ENCODE measurements around the gene KRTAP5-4. TPM values are rescaled to one million over a fixed set of nuclear protein-coding genes. Genes with fewer than 3 reads are reported as not detected.
A peak's percentile ranks its signal among the peaks of the same experiment; 100 is the strongest.
"Not testable (repeated sequence)": the region's sequence is repeated elsewhere in the genome, so short reads cannot be mapped to it uniquely, and the experiment has no call there.

KRTAP5-4 gene
- polyA plus RNA-seq, 1 donor = not detected

DNA sequence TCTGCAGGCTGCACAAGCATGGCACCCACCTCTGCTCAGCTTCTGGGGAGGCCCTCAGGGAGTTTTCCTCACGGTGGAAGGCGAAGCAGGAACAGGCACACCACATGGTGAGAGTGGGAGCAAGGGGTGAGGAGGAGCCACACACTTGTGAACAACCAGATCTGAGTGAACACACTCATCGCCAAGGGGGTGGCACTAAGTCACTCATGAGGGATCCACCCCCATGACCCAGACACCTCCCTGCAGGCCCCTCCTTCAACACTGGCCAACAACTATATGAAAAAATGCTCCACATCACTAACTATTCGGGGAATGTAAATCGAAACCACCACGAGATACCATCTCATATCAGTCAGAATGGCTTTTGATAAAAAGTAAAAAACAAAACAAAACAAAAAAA, 23.1 kb downstream of the KRTAP5-4 start:
- DNase-seq = no peak

GRCh38 chr11:1598406-1598805, 23.5 kb downstream of the KRTAP5-4 start:
- DNase-seq = not testable (repeated sequence)

- no peak for DNase-seq
Observed at GRCh38 chr11:1597994-1598380, 24.0 kb downstream of the KRTAP5-4 start, which contains the start of gene KRTAP5-2. Gene KRTAP5-2, minus strand, starts transcription at chr11:1598294. Its CDS starts 44 bp downstream, at chr11:1598250.

- no peak for DNase-seq
Observed at GRCh38 chr11:1597331-1597993, 24.5 kb downstream of the KRTAP5-4 start.

DNA sequence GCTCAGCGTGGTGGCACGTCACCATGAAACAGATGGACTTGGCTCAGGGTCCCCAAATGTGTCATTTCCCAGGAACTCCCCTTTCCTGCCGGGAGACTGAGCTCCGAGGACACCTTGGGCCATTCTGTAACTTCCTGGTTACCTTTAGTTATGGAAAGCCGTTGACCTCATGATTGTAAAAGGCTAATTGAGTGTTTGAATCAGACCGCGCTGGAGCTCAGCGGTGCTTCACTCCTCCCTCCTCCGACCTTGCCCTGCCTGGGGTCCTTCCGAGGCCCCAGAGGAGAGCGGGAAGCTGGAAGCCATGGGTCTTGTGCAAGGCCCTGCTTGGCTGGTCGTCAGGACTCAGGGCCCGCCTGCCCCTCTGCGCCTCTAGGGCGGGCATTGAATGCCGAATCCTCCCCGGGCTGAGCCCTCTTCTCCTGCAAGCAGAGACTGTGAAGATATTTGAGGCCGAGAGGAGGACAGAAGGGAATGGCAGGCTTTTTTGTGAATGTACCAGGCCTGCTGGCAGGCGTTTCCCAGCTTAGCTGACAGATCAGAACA, 25.3 kb downstream of the KRTAP5-4 start:
- DNase-seq = not testable (repeated sequence)

- DNase-seq = not testable (repeated sequence)
Observed at GRCh38 chr11:1595994-1596575, 25.9 kb downstream of the KRTAP5-4 start.

GRCh38 chr11:1592628-1593027, 29.3 kb downstream of the KRTAP5-4 start:
- no peak for DNase-seq

- DNase-seq = no peak
Observed at GRCh38 chr11:1589996-1590395, 31.9 kb downstream of the KRTAP5-4 start.

- not testable (repeated sequence) for DNase-seq
Observed at GRCh38 chr11:1589191-1589963, 32.6 kb downstream of the KRTAP5-4 start.

DNA sequence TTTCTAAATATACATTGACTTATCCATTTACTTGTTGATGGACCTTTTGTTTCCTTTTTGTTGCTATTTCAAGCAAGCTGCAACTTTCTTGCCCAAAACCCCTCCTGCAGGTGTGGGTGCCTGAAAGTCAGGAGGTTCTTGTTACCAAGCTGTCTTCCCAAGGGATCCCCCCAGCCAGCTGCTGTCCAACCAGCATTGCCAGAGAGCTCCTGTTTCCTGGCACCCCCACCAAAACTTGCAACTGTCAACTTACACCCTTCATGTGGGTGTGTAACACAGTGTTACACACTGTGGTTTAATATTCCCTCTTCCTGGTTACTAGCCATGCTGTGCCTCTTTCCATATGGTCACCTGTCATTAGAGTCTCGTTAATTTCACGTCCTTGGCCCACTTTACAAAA, 35.2 kb downstream of the KRTAP5-4 start:
- no peak for DNase-seq

GRCh38 chr11:1584661-1585370, 37.1 kb downstream of the KRTAP5-4 start, which contains the start of gene KRTAP5-1:
Gene KRTAP5-1, minus strand, starts transcription at chr11:1585283. Its CDS starts 34 bp downstream, at chr11:1585249.
- not testable (repeated sequence) for DNase-seq

GRCh38 chr11:1582909-1583308, 39.0 kb downstream of the KRTAP5-4 start:
- not testable (repeated sequence) for DNase-seq

GRCh38 chr11:1581976-1582375, 40.0 kb downstream of the KRTAP5-4 start:
- DNase-seq = no peak

DNA sequence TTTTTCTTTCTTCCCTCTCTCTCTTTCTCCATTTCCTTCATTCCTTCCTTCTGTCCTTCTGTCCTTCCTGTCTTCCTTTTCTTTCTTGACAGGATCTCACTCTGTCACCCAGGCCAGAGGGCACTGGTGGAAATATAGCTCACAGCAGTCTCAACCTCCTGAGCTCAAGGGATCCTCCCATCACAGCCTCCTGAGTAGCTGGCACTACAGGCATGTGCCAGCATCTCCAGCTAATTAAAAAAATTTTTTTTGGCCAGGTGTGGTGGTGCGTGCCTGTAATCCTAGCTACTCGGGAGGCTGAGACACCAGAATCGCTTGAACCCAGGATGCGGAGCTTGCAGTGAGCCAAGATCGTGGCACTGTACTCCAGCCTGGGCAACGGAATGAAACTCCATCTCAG, 45.1 kb downstream of the KRTAP5-4 start:
- DNase-seq = no peak

DNA sequence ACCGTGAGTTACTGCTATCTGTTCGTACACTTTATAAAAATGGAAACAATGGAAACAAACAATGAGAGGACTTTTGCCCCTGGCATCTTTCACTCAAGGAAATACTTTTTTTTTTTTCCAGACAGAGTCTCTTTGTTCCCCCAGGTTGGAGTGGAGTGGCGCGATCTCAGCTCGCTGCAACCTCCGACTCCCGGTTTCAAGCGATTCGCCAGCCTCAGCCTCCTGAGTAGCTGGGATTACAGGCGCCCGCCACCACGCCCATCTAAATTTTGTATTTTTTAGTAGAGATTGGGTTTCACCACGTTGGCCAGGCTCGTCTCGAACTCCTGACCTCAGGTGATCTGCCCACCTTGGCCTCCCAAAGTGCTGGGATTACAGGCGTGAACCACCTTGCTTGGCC, 46.2 kb downstream of the KRTAP5-4 start:
- DNase-seq = not testable (repeated sequence)

- DNase-seq = no peak
Observed at GRCh38 chr11:1574933-1575242, 47.0 kb downstream of the KRTAP5-4 start.

- DNase-seq = peak; percentile 59
Observed at GRCh38 chr11:1574238-1574932, 47.6 kb downstream of the KRTAP5-4 start.

DNA sequence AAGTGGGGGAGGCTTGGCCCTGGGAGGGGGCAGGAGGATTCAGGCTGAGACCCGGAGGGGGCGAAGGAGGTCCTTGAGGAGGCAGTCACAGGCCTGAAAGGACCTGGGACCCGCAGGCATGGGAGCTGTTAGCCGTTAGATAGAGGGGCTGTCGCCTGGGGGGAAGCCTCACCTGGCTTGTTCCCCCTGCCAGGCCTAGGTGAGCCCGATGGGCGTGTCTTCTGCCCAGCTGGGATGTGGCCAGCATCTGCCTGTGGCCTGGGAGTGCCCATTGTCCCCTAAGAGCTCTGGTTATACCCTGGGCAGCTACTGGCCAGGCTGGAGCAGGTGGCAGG, 48.1 kb downstream of the KRTAP5-4 start:
- no peak for DNase-seq

DNA sequence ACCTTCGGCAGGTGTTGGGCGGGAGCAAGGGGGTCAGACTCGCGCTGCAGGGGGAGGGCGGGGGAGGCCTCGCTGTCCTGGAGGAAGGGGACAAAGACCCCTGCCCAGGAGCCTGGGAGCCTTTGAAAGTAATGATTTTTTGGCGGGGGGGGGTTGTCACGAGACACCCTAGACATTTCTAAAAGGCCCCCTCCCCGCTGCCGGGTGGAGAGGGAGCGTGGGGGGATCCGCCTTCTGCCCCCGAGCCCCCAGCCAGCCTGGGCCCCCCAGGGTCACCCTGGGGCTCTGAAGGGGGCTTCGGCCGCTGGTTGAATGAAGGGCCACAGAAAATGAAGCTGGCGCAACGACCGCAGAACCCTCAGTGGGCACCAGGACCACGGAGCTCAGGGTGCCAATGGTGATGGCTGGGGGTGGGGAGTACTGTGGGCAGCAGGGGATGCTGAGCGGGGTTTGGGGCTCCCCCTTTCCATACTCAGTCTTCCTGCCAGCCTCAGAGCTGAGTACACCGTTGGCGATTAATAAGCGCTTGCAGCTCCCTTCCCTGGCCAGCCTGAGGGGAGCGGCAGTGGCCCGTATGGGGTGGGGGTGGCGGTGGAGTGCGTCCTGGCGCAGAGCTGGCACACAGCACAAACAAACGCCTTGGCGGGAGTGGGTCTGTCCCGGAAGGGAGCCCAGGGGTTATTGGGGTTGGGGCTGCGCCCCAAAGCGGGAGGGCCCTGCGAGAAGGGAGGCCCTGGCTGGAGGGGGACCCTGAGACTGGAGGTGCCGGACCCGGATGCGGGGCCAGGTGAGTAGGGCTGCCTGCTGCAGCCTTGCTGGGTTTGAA, 48.6 kb downstream of the KRTAP5-4 start:
- DNase-seq = no peak

DNA sequence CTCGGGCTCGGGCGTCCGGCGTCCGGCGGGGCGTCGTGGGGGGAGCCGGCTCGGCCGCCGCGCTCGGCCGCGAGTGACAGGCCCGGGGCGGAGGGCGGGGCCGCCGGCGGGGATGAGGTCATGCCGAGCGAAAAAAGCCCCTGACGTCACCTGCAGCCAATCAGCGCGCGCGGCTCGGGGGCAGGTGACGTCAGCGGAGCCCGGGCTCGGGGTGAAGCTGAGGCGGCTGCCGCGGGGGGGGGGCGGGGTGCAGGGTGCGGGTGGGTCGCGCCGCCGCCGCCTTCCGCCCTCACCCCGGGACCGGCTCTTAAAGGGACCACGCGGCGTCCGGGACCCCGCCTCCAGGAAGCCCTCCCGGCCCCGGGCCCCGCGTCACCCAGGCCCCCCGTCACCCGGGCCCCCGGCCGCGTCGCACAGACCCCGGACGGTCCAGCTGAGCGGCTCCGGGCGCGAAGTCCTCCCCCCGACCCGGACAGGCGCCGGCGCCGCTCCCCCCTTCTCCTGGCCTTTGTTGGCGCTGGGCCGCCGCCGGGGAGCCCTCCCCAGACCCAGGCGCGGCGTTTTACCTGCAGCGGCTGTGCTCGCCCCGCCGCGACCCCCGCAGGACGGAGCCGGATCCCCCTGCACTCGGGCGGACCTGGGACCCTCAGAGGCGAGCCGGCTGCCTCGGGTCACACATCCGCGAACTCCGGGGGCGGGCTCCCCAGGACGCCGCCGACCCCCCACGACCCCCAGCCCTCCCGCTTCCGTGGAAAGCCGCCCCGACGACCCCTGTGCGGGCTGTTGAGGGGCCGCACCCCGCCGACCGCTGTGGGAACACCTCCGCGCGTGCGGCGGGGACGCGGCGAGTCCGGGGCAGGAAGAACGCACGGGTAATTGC, 49.5 kb downstream of the KRTAP5-4 start, which contains the start of gene DUSP8:
TSS of gene DUSP8 (minus strand) at position 75 of the 880 bp plus-strand sequence. CDS start 6,445 bp downstream, outside the sequence.
- peak; percentile 92 for DNase-seq
